Measurements from ENCODE around the gene PREP. TPM values are rescaled to one million over a fixed set of nuclear protein-coding genes. Genes with fewer than 3 reads are reported as not detected.

Gene PREP
- total RNA-seq, 1 experiment from 2014 or later: 34.1 TPM

DNA sequence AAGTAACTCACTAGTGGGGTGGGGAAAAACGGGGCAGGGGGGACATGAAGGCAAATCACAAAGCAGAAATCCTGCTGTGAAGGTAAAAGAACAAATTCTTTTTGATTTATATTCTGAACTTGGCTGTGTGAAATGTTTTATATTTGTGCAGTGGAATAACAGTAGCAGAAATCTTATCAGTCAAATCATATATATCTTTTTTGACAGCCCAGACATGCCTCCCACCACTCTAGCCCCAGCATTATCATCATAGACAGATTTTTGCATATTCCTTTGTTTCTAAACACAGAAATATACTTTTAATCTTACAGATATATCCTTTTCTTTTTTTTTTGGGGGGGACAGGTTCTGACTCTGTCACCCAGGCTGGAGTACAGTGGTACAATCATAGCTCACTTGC, 97.4 kb downstream of the PREP start:
- Histone ChIP-seq H3K27ac (ENCODE audit: low read depth, low read length, poor library complexity, severe bottlenecking) (no peak overlapping the region), H3K9me3 (ENCODE audit: low read depth, low read length, poor library complexity, severe bottlenecking) (no peaks in the 10 kb centered on the region), H3K4me3 (ENCODE audit: low read depth, low read length, poor library complexity, severe bottlenecking) (no peak overlapping the region), H3K36me3 (ENCODE audit: insufficient read depth, low read length, poor library complexity, severe bottlenecking) (no peaks in the 10 kb centered on the region), H3K27me3 (replicated peaks; ENCODE audit: insufficient read depth, low read depth, low read length, poor library complexity) (no peaks in the 10 kb centered on the region), H3K4me1 (ENCODE audit: insufficient read depth, low read length, poor library complexity, severe bottlenecking) (peaks cover 11% of the 10 kb centered on the region)
- no TSS peak for BruUV-seq (replicated peaks)
- intact Hi-C loops (cut with micrococcal nuclease; ENCODE audit: unreplicated experiment): no loop called here
- DNase-seq (ENCODE audit: low spot score): no peak
- ChIA-PET CTCF (no interaction called here), POLR2A (ENCODE audit: low non-redundant PET) (no interaction called here)
- TF ChIP-seq EZH2 (IDR thresholded peaks at IDR 0.05; ENCODE audit: borderline replicate concordance, low read depth, low read length, poor library complexity, severe bottlenecking) (no peak), CTCF (conservative IDR thresholded peaks at IDR 0.05; ENCODE audit: low read depth, low read length) (no peak)

DNA sequence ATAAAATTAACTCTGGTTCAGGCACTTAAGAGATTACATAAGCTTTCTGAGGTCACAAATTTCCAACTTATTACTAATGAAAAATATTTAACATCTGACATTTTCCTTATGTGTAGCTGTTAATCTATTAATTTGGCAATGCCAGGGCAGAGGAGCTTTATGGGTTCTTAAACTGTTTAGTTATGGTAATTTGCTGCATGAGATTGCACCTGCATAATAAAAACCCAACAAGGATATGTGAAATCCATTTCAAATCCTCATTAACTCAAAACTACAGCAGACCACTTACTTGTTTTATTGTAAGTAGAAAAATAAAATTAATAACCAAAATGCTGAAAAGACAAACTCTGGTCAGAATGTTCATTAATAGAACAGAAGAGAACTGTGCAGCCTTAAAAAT, 98.1 kb downstream of the PREP start:
- TF ChIP-seq CTCF (conservative IDR thresholded peaks at IDR 0.05; ENCODE audit: low read depth, low read length) (no peak), EZH2 (IDR thresholded peaks at IDR 0.05; ENCODE audit: borderline replicate concordance, low read depth, low read length, poor library complexity, severe bottlenecking) (no peak)
- no peaks in the 10 kb centered on the region for H3K27me3 ChIP-seq (replicated peaks; ENCODE audit: insufficient read depth, low read depth, low read length, poor library complexity)
- no peak overlapping the region for H3K27ac ChIP-seq (ENCODE audit: low read depth, low read length, poor library complexity, severe bottlenecking)
- intact Hi-C loops (cut with micrococcal nuclease; ENCODE audit: unreplicated experiment): no loop called here
- no peaks in the 10 kb centered on the region for H3K9me3 ChIP-seq (ENCODE audit: low read depth, low read length, poor library complexity, severe bottlenecking)
- CTCF ChIA-PET: interaction anchor here (0.7 kb wide), 1 partner anchor 98 kb away, joined by 3 read pairs; no protein-coding TSS in a partner anchor
- H3K4me1 ChIP-seq (ENCODE audit: insufficient read depth, low read length, poor library complexity, severe bottlenecking): peaks cover 11% of the 10 kb centered on the region
- no TSS peak for BruUV-seq (replicated peaks)
- no peak for DNase-seq (ENCODE audit: low spot score)
- no peak overlapping the region for H3K4me3 ChIP-seq (ENCODE audit: low read depth, low read length, poor library complexity, severe bottlenecking)
- no peaks in the 10 kb centered on the region for H3K36me3 ChIP-seq (ENCODE audit: insufficient read depth, low read length, poor library complexity, severe bottlenecking)
- POLR2A ChIA-PET (ENCODE audit: low non-redundant PET): no interaction called here

DNA sequence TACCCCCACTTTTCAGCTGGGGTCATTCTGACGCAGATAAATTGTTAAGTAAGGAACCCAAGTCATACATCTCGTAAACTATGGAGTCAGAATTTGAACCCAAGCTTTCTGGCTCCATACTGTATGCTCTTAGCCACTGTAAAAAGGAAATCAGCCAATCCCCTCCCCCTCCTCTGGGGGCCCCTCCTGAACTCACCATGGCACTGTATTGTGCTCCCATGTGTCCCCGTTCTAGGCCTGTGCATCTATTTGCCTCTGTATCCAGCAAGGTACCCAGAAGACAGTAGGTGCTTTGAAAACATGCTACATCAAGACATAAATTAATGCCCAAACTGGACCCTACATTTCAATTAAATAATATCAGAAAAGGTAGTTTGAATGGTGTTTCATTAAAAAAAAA, 98.5 kb downstream of the PREP start:
- DNase-seq (ENCODE audit: low spot score): no peak
- no peak overlapping the region for H3K4me3 ChIP-seq (ENCODE audit: low read depth, low read length, poor library complexity, severe bottlenecking)
- no TSS peak for BruUV-seq (replicated peaks)
- no peak for TF ChIP-seq CTCF (conservative IDR thresholded peaks at IDR 0.05; ENCODE audit: low read depth, low read length)
- TF ChIP-seq EZH2 (IDR thresholded peaks at IDR 0.05; ENCODE audit: borderline replicate concordance, low read depth, low read length, poor library complexity, severe bottlenecking): no peak
- intact Hi-C loops (cut with micrococcal nuclease; ENCODE audit: unreplicated experiment): no loop called here
- H3K27ac ChIP-seq (ENCODE audit: low read depth, low read length, poor library complexity, severe bottlenecking): no peak overlapping the region
- no peaks in the 10 kb centered on the region for H3K27me3 ChIP-seq (replicated peaks; ENCODE audit: insufficient read depth, low read depth, low read length, poor library complexity)
- CTCF ChIA-PET: interaction anchor here (0.7 kb wide), 1 partner anchor 98 kb away, joined by 3 read pairs; no protein-coding TSS in a partner anchor
- no peaks in the 10 kb centered on the region for H3K36me3 ChIP-seq (ENCODE audit: insufficient read depth, low read length, poor library complexity, severe bottlenecking)
- POLR2A ChIA-PET (ENCODE audit: low non-redundant PET): no interaction called here
- no peaks in the 10 kb centered on the region for H3K9me3 ChIP-seq (ENCODE audit: low read depth, low read length, poor library complexity, severe bottlenecking)
- peaks cover 11% of the 10 kb centered on the region for H3K4me1 ChIP-seq (ENCODE audit: insufficient read depth, low read length, poor library complexity, severe bottlenecking)
